ENCODE measurements around the gene FAM118B. TPM values are rescaled to one million over a fixed set of nuclear protein-coding genes. Genes with fewer than 3 reads are reported as not detected.

Gene FAM118B
- total and polyA plus RNA-seq, 4 donors = 3.7 to 12.0 (median 6.6) TPM

DNA sequence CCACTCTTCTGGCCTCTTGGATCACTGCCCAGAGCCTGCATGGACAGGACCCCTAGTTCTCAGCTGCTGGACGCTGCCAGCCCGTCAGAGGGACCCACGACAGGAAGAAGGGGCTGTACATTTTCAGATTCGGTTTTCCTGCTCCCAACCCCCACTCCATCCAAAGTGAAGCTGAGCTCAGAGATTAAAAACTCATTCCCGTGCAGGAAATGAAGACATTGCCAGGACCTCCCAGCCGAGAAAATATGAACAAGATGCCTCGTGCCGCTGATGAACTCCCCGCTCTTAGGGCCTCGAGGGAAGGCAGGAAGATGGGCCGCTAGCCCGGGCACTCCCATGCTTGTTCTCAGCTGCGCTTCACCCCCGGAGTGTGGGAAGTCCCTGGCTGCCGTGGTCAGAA lies 36.2 kb upstream of the FAM118B start:
- H3K4me3 ChIP-seq (ENCODE audit: low read depth in 1 of 3, low read length in 3 of 3) = no peak overlapping the region
- H3K9ac ChIP-seq (ENCODE audit: low read depth in 1 of 2, low read length in 2 of 2) = no peak overlapping the region
- H3K27ac ChIP-seq (ENCODE audit: low read depth in 1 of 2, low read length in 2 of 2) = no peak overlapping the region
- no peak for DNase-seq (ENCODE audit: low spot score)
- 72% methylated on average over 15 of the region's 15 CpGs for WGBS
- no peaks in the 10 kb centered on the region for H3K9me3 ChIP-seq (ENCODE audit: control insufficient read depth in 4 of 4, low read length in 3 of 4)
- H3K27me3 ChIP-seq (ENCODE audit: control insufficient read depth in 4 of 4, insufficient read depth in 4 of 4, low read length in 3 of 4) = no peaks in the 10 kb centered on the region
- no peaks in the 10 kb centered on the region for H3K36me3 ChIP-seq (ENCODE audit: control insufficient read depth in 4 of 4, insufficient read depth in 3 of 4, low read depth in 1 of 4, low read length in 3 of 4)
- H3K4me1 ChIP-seq (ENCODE audit: control insufficient read depth in 4 of 4, insufficient read depth in 4 of 4, low read length in 3 of 4) = peaks cover 0 to 14% (median 1%) of the 10 kb centered on the region in 4 donors
- TF ChIP-seq JUND (IDR thresholded peaks at IDR 0.05) (no peak), HNF4A (conservative IDR thresholded peaks at IDR 0.05) (no peak), NR2F2 (IDR thresholded peaks at IDR 0.05) (no peak), RXRA (IDR thresholded peaks at IDR 0.05) (no peak), TAF1 (conservative IDR thresholded peaks at IDR 0.05) (no peak), GABPA (IDR thresholded peaks at IDR 0.05 in 1 of 2, conservative IDR thresholded peaks at IDR 0.05 in 1 of 2) (no peak), FOXA1 (IDR thresholded peaks at IDR 0.05) (no peak), YY1 (IDR thresholded peaks at IDR 0.05) (no peak), HNF4G (IDR thresholded peaks at IDR 0.05) (no peak), CTCF (IDR thresholded peaks at IDR 0.05; ENCODE audit: low read depth, low read length, missing input control) (no peak), RAD21 (IDR thresholded peaks at IDR 0.05) (no peak), MAX (IDR thresholded peaks at IDR 0.05) (no peak), FOXA2 (IDR thresholded peaks at IDR 0.05) (no peak)
- TF ChIP-seq, protein P1, sequence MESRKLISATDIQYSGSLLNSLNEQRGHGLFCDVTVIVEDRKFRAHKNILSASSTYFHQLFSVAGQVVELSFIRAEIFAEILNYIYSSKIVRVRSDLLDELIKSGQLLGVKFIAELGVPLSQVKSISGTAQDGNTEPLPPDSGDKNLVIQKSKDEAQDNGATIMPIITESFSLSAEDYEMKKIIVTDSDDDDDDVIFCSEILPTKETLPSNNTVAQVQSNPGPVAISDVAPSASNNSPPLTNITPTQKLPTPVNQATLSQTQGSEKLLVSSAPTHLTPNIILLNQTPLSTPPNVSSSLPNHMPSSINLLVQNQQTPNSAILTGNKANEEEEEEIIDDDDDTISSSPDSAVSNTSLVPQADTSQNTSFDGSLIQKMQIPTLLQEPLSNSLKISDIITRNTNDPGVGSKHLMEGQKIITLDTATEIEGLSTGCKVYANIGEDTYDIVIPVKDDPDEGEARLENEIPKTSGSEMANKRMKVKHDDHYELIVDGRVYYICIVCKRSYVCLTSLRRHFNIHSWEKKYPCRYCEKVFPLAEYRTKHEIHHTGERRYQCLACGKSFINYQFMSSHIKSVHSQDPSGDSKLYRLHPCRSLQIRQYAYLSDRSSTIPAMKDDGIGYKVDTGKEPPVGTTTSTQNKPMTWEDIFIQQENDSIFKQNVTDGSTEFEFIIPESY (IDR thresholded peaks at IDR 0.05) = no peak

- TF ChIP-seq MAX (IDR thresholded peaks at IDR 0.05) (no peak), CTCF (IDR thresholded peaks at IDR 0.05; ENCODE audit: low read depth, low read length, missing input control) (no peak), RAD21 (IDR thresholded peaks at IDR 0.05) (no peak), HNF4A (conservative IDR thresholded peaks at IDR 0.05) (no peak), HNF4G (IDR thresholded peaks at IDR 0.05) (no peak), YY1 (IDR thresholded peaks at IDR 0.05) (no peak), JUND (IDR thresholded peaks at IDR 0.05) (no peak), NR2F2 (IDR thresholded peaks at IDR 0.05) (no peak), TAF1 (conservative IDR thresholded peaks at IDR 0.05) (no peak), FOXA1 (IDR thresholded peaks at IDR 0.05) (no peak), GABPA (IDR thresholded peaks at IDR 0.05 in 1 of 2, conservative IDR thresholded peaks at IDR 0.05 in 1 of 2) (no peak)
- DNase-seq (ENCODE audit: low spot score) = no peak
- Histone ChIP-seq H3K9me3 (ENCODE audit: control insufficient read depth in 4 of 4, low read length in 3 of 4) (no peaks in the 10 kb centered on the region), H3K27me3 (ENCODE audit: control insufficient read depth in 4 of 4, insufficient read depth in 4 of 4, low read length in 3 of 4) (no peaks in the 10 kb centered on the region), H3K36me3 (ENCODE audit: control insufficient read depth in 4 of 4, insufficient read depth in 3 of 4, low read depth in 1 of 4, low read length in 3 of 4) (no peaks in the 10 kb centered on the region), H3K9ac (ENCODE audit: low read depth in 1 of 2, low read length in 2 of 2) (no peak overlapping the region), H3K4me3 (ENCODE audit: low read depth in 1 of 3, low read length in 3 of 3) (no peak overlapping the region), H3K4me1 (ENCODE audit: control insufficient read depth in 4 of 4, insufficient read depth in 4 of 4, low read length in 3 of 4) (peaks cover 0 to 14% (median 1%) of the 10 kb centered on the region in 4 donors), H3K27ac (ENCODE audit: low read depth in 1 of 2, low read length in 2 of 2) (no peak overlapping the region)
- 90% methylated on average over 8 of the region's 8 CpGs for WGBS
Observed at GRCh38 chr11:126176853-126177470, 34.6 kb upstream of the FAM118B start.
